ENCODE data around the gene IL4I1.

Gene IL4I1

DNA sequence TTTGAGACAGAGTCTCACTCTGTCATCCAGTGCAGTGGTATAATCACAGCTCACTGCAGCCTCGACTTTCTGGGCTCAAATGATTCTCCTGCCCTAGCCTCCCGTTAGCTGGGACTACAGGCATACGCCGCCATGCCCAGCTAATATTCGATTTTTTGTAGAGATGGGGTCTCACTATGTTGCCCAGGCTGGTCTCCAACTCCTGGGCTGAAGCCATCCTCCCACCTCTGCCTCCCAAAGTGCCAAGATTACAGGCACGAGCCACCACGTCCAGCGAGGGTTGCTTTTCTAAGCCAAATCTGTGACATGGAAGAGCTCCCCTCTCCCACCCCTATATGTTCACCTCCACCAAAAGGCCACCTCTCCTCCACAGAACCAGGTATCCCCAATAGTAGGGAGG lies 21.4 kb upstream of the IL4I1 start:
- Histone ChIP-seq H2AFZ (no peak overlapping the region), H3K79me2 (peaks cover 22% of the 10 kb centered on the region), H3K4me1 (no peaks in the 10 kb centered on the region), H3K27me3 (ENCODE audit: control insufficient read depth, insufficient read depth, low read length) (no peaks in the 10 kb centered on the region), H3K36me3 (ENCODE audit: control insufficient read depth, insufficient read depth, low read length) (no peaks in the 10 kb centered on the region), H3K9me3 (ENCODE audit: control insufficient read depth, low read length) (no peaks in the 10 kb centered on the region), H3K4me2 (ENCODE audit: low read length) (no peak overlapping the region), H3K27ac (no peak overlapping the region), H3K4me3 (ENCODE audit: low read depth, low read length) (no peak overlapping the region), H3K9ac (no peak overlapping the region)
- TF ChIP-seq, protein P1, sequence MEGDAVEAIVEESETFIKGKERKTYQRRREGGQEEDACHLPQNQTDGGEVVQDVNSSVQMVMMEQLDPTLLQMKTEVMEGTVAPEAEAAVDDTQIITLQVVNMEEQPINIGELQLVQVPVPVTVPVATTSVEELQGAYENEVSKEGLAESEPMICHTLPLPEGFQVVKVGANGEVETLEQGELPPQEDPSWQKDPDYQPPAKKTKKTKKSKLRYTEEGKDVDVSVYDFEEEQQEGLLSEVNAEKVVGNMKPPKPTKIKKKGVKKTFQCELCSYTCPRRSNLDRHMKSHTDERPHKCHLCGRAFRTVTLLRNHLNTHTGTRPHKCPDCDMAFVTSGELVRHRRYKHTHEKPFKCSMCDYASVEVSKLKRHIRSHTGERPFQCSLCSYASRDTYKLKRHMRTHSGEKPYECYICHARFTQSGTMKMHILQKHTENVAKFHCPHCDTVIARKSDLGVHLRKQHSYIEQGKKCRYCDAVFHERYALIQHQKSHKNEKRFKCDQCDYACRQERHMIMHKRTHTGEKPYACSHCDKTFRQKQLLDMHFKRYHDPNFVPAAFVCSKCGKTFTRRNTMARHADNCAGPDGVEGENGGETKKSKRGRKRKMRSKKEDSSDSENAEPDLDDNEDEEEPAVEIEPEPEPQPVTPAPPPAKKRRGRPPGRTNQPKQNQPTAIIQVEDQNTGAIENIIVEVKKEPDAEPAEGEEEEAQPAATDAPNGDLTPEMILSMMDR (IDR thresholded peaks at IDR 0.05), result no peak

GRCh38 chr19:49916839-49917733 lies 20.4 kb upstream of the IL4I1 start:
- no peak overlapping the region for H3K9ac ChIP-seq
- H3K36me3 ChIP-seq (ENCODE audit: control insufficient read depth, insufficient read depth, low read length), result no peaks in the 10 kb centered on the region
- no peak overlapping the region for H3K4me3 ChIP-seq (ENCODE audit: low read depth, low read length)
- peaks cover 19% of the 10 kb centered on the region for H3K79me2 ChIP-seq
- H3K9me3 ChIP-seq (ENCODE audit: control insufficient read depth, low read length), result no peaks in the 10 kb centered on the region
- no peak overlapping the region for H2AFZ ChIP-seq
- H3K4me1 ChIP-seq, result no peaks in the 10 kb centered on the region
- H3K27ac ChIP-seq, result no peak overlapping the region
- TF ChIP-seq, protein P1 (IDR thresholded peaks at IDR 0.05), result no peak
- H3K4me2 ChIP-seq (ENCODE audit: low read length), result no peak overlapping the region
- no peaks in the 10 kb centered on the region for H3K27me3 ChIP-seq (ENCODE audit: control insufficient read depth, insufficient read depth, low read length)

DNA sequence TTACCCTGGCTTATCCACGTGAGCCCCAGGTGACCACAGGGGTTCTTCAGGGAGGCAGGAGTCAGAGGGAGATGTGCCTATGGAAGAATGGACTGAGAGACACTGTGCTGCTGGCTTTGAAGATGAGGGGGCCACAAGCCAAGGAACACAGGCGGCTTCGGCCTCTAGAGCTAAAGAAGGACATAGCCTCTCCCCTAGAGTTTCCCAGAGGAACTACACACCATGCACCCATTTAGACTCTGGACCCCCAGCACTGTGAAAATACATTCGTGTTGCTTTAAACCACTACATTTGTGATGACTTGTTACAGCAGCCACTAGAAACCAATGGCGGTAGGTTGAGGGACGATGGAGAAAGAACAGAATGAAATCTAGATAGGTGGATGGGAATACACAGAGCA lies 18.6 kb upstream of the IL4I1 start:
- Histone ChIP-seq H3K27me3 (ENCODE audit: control insufficient read depth, insufficient read depth, low read length) (no peaks in the 10 kb centered on the region), H3K4me2 (ENCODE audit: low read length) (no peak overlapping the region), H3K27ac (no peak overlapping the region), H3K36me3 (ENCODE audit: control insufficient read depth, insufficient read depth, low read length) (no peaks in the 10 kb centered on the region), H3K9ac (no peak overlapping the region), H3K9me3 (ENCODE audit: control insufficient read depth, low read length) (no peaks in the 10 kb centered on the region), H3K4me1 (no peaks in the 10 kb centered on the region), H3K4me3 (ENCODE audit: low read depth, low read length) (no peak overlapping the region), H3K79me2 (peaks cover 16% of the 10 kb centered on the region), H2AFZ (no peak overlapping the region)
- TF ChIP-seq, protein P1 (IDR thresholded peaks at IDR 0.05), result no peak

DNA sequence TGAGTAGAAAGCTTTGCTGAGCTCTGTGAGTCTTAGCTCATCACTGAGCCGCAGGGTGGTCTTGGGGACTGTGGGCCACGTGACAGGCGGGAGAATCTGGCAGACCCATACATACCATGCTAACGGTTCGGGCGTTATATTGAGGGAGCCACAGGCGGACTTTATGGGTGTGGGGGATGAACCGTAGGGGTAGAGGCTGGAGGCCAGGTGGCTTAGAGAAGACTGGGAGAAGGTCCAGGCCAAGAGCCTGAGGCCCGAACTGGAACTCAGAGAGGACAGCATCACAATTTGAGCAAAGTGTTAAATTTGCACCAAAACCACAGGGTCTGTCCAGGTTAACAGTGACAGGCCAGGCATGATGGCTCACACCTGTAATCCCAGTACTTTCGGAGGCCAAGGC lies 17.0 kb upstream of the IL4I1 start:
- Histone ChIP-seq H2AFZ (no peak overlapping the region), H3K9ac (no peak overlapping the region), H3K4me1 (no peaks in the 10 kb centered on the region), H3K36me3 (ENCODE audit: control insufficient read depth, insufficient read depth, low read length) (no peaks in the 10 kb centered on the region), H3K9me3 (ENCODE audit: control insufficient read depth, low read length) (no peaks in the 10 kb centered on the region), H3K79me2 (peaks cover 8% of the 10 kb centered on the region), H3K4me3 (ENCODE audit: low read depth, low read length) (no peak overlapping the region), H3K4me2 (ENCODE audit: low read length) (no peak overlapping the region), H3K27ac (no peak overlapping the region), H3K27me3 (ENCODE audit: control insufficient read depth, insufficient read depth, low read length) (no peaks in the 10 kb centered on the region)
- TF ChIP-seq, protein P1 (IDR thresholded peaks at IDR 0.05), result no peak
